ENCODE data around the gene CPSF7.
"Not testable (repeated sequence)": the region's sequence is repeated elsewhere in the genome, so short reads cannot be mapped to it uniquely, and the experiment has no call there.

The CPSF7 gene

GRCh38 chr11:61439615-61440014 lies 9.8 kb upstream of the CPSF7 start:
- DNase-seq (ENCODE audit: low read depth), result no peak

GRCh38 chr11:61437496-61437895 lies 7.7 kb upstream of the CPSF7 start:
- DNase-seq (ENCODE audit: low read depth), result no peak

- not testable (repeated sequence) for DNase-seq (ENCODE audit: low read depth)
These were observed 1.1 kb upstream of the CPSF7 start for GRCh38 chr11:61430839-61431238.

GRCh38 chr11:61429346-61429690 lies 457 bp downstream of the CPSF7 start:
- DNase-seq (ENCODE audit: low read depth), result peak; percentile 62

- DNase-seq (ENCODE audit: low read depth), result no peak
These were observed 4.2 kb downstream of the CPSF7 start for GRCh38 chr11:61425367-61426131.

- no peak for DNase-seq (ENCODE audit: low read depth)
These were observed 7.5 kb downstream of the CPSF7 start for GRCh38 chr11:61422226-61422625.

GRCh38 chr11:61418136-61418535 lies 11.6 kb downstream of the CPSF7 start:
- no peak for DNase-seq (ENCODE audit: low read depth)

- no peak for DNase-seq (ENCODE audit: low read depth)
These were observed 12.1 kb downstream of the CPSF7 start for GRCh38 chr11:61417670-61418069.

- DNase-seq (ENCODE audit: low read depth), result no peak
These were observed 12.8 kb downstream of the CPSF7 start for GRCh38 chr11:61416941-61417340.

- DNase-seq (ENCODE audit: low read depth), result no peak
These were observed 14.4 kb downstream of the CPSF7 start for GRCh38 chr11:61415381-61415780.

GRCh38 chr11:61414547-61414946 lies 15.2 kb downstream of the CPSF7 start:
- no peak for DNase-seq (ENCODE audit: low read depth)

GRCh38 chr11:61413496-61413895 lies 16.3 kb downstream of the CPSF7 start:
- no peak for DNase-seq (ENCODE audit: low read depth)

- no peak for DNase-seq (ENCODE audit: low read depth)
These were observed 18.2 kb downstream of the CPSF7 start for GRCh38 chr11:61411589-61411988.

GRCh38 chr11:61406991-61407728 lies 22.6 kb downstream of the CPSF7 start:
- DNase-seq (ENCODE audit: low read depth), result no peak

GRCh38 chr11:61406067-61406466 lies 23.7 kb downstream of the CPSF7 start:
- DNase-seq (ENCODE audit: low read depth), result no peak

GRCh38 chr11:61404641-61405040 lies 25.1 kb downstream of the CPSF7 start:
- DNase-seq (ENCODE audit: low read depth), result no peak

GRCh38 chr11:61404103-61404502 lies 25.7 kb downstream of the CPSF7 start:
- DNase-seq (ENCODE audit: low read depth), result no peak

GRCh38 chr11:61403658-61404057 lies 26.1 kb downstream of the CPSF7 start:
- DNase-seq (ENCODE audit: low read depth), result no peak

- no peak for DNase-seq (ENCODE audit: low read depth)
These were observed 28.2 kb downstream of the CPSF7 start for GRCh38 chr11:61401573-61401972.

GRCh38 chr11:61401173-61401572 lies 28.6 kb downstream of the CPSF7 start:
- DNase-seq (ENCODE audit: low read depth), result no peak

GRCh38 chr11:61392981-61393595 lies 36.7 kb downstream of the CPSF7 start:
- DNase-seq (ENCODE audit: low read depth), result no peak

- no peak for DNase-seq (ENCODE audit: low read depth)
These were observed 39.6 kb downstream of the CPSF7 start for GRCh38 chr11:61390161-61390560.

Data from T follicular helper cell (primary cell).